ENCODE measurements around the gene SAYSD1.

SAYSD1 gene

DNA sequence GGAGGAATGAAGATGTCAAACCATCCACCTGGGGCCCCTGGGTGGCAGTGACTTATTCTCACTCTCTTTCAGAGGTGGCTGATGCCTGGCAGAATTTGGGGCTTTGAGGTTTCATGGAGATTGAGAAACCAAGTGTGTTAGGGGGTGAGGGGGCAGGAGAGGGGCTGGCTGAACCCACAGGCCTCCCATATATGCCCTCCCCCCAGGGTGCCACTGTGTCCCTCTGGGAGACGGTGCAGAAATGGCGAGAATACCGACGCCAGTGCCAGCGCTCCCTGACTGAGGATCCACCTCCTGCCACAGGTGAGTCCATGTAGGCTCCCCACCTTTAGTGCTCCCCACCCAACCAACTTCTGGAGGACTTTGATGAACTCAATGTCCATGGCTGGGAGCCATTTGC lies 58.8 kb downstream of the SAYSD1 start:
- no peak for DNase-seq

DNA sequence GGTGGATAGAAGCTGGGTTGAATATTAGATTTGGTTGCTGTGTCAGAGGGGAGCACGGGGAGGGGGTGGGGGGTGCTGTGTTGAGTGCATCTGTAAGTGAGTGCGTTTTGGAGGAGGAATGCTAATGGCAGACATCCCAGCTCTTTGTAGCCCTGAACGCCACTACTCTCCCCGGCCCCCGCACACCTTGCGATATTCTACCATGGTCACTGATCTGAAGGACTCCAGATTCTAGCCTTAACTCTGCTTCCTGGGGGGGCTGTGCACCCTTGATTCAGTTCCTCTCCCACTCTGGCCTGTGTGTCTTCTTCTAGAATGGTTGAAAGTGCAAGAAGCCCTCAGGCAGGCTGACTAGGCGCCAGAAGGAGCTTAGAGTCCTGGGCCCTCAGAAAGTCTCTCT lies 59.3 kb downstream of the SAYSD1 start:
- DNase-seq, result no peak

DNA sequence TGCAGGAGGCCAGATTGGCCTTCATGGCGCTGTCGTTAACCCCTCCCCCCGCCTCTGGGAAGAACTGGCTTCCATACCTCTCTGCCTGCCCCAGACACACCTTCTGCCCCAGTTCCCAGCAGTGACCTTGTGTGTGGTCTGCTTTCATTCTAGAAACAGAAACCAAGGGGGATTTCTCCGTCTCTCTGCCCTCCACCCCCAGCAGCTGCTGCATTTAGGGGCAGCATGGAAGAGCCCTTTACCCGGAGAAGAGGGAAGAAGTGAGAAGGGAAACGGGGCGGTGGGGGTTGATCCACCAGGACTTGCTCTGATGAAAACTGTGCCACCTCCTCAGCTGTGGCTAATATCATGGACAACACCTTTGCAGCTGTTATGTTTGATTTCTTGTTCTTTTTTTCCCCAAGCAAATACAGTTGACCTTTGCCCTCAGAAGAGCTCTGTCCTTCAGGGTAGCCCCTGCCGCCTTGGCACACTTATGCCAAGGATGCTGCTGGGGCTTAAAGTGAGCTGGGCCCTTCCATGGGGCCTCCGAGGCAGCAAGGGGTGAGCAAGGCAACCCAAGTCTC lies 60.3 kb downstream of the SAYSD1 start:
- DNase-seq, result no peak
